Hepatocyte (in vitro differentiated cells): ENCODE measurements around the gene ZMAT5.

Experiments
- EZH2 ChIP-seq: fragments of 200-600 bp; sonication (generic); IDR thresholded peaks from 2 replicates; pipeline ENCODE4 v1.6.1; 2016; ENCODE audit warnings: antibody characterized with exemption, mild to moderate bottlenecking, borderline replicate concordance
- EZH2phosphoT487 ChIP-seq: fragments of 200-600 bp; sonication (generic); IDR thresholded peaks from one replicate; pipeline ENCODE4 v1.6.1; 2018; ENCODE audit warnings: antibody characterized with exemption, mild to moderate bottlenecking, low read depth, moderate library complexity; ENCODE audit not compliant: unreplicated experiment, severe bottlenecking
- TF ChIP-seq, protein P1 (sequence below): fragments of 200-600 bp; sonication (generic); IDR thresholded peaks from 2 replicates; pipeline ENCODE4 v1.5.1; 2016; ENCODE audit warnings: antibody characterized with exemption, mild to moderate bottlenecking; ENCODE audit not compliant: poor library complexity

GRCh38 chr22:29737251-29738117 lies 29.3 kb downstream of the ZMAT5 start:
- TF ChIP-seq, protein P1, sequence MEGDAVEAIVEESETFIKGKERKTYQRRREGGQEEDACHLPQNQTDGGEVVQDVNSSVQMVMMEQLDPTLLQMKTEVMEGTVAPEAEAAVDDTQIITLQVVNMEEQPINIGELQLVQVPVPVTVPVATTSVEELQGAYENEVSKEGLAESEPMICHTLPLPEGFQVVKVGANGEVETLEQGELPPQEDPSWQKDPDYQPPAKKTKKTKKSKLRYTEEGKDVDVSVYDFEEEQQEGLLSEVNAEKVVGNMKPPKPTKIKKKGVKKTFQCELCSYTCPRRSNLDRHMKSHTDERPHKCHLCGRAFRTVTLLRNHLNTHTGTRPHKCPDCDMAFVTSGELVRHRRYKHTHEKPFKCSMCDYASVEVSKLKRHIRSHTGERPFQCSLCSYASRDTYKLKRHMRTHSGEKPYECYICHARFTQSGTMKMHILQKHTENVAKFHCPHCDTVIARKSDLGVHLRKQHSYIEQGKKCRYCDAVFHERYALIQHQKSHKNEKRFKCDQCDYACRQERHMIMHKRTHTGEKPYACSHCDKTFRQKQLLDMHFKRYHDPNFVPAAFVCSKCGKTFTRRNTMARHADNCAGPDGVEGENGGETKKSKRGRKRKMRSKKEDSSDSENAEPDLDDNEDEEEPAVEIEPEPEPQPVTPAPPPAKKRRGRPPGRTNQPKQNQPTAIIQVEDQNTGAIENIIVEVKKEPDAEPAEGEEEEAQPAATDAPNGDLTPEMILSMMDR = no peak
- TF ChIP-seq EZH2phosphoT487 (no peak), EZH2 (no peak)
